Stimulated activated CD4-positive, alpha-beta T cell treated with anti-CD3 and anti-CD28 coated beads, TNF-alpha, amount 100 ng/mL, for 48 hours (primary cell): Measurements from ENCODE around the gene TEP1.

Experiments
- DNase-seq, 3 donors: peaks; one replicate each; pipeline ENCODE4 v3.0.0-alpha.2; 2020; ENCODE audit warnings: low read depth in 3 of 3

Gene TEP1

GRCh38 chr14:20434701-20435581 is 21.6 kb upstream of the TEP1 start:
- DNase-seq: no peak

- DNase-seq: no peak
Observed at GRCh38 chr14:20429801-20430669, 16.7 kb upstream of the TEP1 start.

- DNase-seq: no peak
Observed at GRCh38 chr14:20428802-20429201, 15.5 kb upstream of the TEP1 start.

GRCh38 chr14:20428010-20428365 is 14.7 kb upstream of the TEP1 start:
- no peak for DNase-seq

- DNase-seq: no peak
Observed at GRCh38 chr14:20427231-20428009, 14.1 kb upstream of the TEP1 start.

GRCh38 chr14:20424851-20425250 is 11.6 kb upstream of the TEP1 start:
- no peak for DNase-seq

- DNase-seq: no peak
Observed at GRCh38 chr14:20422886-20423285, 9.6 kb upstream of the TEP1 start.

GRCh38 chr14:20421267-20421666 is 8.0 kb upstream of the TEP1 start:
- no peak for DNase-seq

- no peak for DNase-seq
Observed at GRCh38 chr14:20419419-20419818, 6.1 kb upstream of the TEP1 start.

- no peak for DNase-seq
Observed at GRCh38 chr14:20418501-20418909, 5.2 kb upstream of the TEP1 start.

- no peak for DNase-seq
Observed at GRCh38 chr14:20417250-20418186, 4.2 kb upstream of the TEP1 start.

- no peak for DNase-seq
Observed at GRCh38 chr14:20416223-20416622, 2.9 kb upstream of the TEP1 start.

- DNase-seq: no peak
Observed at GRCh38 chr14:20415782-20416206, 2.5 kb upstream of the TEP1 start.

GRCh38 chr14:20413744-20414082 is 412 bp upstream of the TEP1 start:
- no peak for DNase-seq

GRCh38 chr14:20412411-20412810 is 890 bp downstream of the TEP1 start:
- DNase-seq: no peak

- no peak for DNase-seq
Observed at GRCh38 chr14:20409226-20409625, 4.1 kb downstream of the TEP1 start.

- DNase-seq: no peak
Observed at GRCh38 chr14:20403521-20403920, 9.8 kb downstream of the TEP1 start.

- DNase-seq: no peak
Observed at GRCh38 chr14:20400965-20401593, 12.2 kb downstream of the TEP1 start.

- no peak for DNase-seq
Observed at GRCh38 chr14:20400589-20400964, 12.7 kb downstream of the TEP1 start.

GRCh38 chr14:20397511-20397910 is 15.8 kb downstream of the TEP1 start:
- no peak for DNase-seq

GRCh38 chr14:20391505-20391904 is 21.8 kb downstream of the TEP1 start:
- no peak for DNase-seq
